MM.1S (cell line): ENCODE data around the gene SMOC2.

Source experiments
- EZH2 ChIP-seq: fragments of 300-600 bp; sonication (generic); optimal IDR thresholded peaks from 2 replicates; pipeline ENCODE3; 2017; ENCODE audit warnings: low read depth, mild to moderate bottlenecking, antibody characterized with exemption, low read length, mixed read lengths
- EZH2phosphoT487 ChIP-seq: fragments of 300-600 bp; sonication (generic); IDR thresholded peaks from 2 replicates; pipeline ENCODE4 v1.6.1; 2018; ENCODE audit warnings: antibody characterized with exemption, low read length
- TF ChIP-seq, protein P1 (sequence below): fragments of 300-600 bp; sonication (generic); IDR thresholded peaks from 2 replicates; pipeline ENCODE4 v1.5.1; 2016; ENCODE audit warnings: antibody characterized with exemption, low read length, mixed read lengths

DNA sequence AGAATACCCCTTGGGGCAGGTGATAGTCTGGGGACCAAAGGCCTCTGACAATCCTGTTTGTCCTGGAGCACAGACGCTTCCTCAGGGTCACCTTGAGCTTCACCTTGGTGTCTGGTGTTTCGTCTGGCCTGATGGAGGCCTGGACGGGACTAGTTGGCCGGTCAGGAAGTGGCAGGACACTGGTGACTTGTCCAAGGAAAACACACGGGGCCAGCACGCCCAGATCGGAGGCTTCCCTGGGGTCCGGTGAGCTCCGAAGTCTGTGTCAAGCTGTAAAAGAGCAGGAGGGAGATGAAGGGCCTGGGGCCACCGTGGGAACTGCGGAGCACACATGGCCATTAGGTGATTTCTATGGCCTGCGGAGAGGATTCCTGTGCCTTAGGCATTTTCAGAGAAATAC lies 67.9 kb downstream of the SMOC2 start:
- TF ChIP-seq, protein P1, sequence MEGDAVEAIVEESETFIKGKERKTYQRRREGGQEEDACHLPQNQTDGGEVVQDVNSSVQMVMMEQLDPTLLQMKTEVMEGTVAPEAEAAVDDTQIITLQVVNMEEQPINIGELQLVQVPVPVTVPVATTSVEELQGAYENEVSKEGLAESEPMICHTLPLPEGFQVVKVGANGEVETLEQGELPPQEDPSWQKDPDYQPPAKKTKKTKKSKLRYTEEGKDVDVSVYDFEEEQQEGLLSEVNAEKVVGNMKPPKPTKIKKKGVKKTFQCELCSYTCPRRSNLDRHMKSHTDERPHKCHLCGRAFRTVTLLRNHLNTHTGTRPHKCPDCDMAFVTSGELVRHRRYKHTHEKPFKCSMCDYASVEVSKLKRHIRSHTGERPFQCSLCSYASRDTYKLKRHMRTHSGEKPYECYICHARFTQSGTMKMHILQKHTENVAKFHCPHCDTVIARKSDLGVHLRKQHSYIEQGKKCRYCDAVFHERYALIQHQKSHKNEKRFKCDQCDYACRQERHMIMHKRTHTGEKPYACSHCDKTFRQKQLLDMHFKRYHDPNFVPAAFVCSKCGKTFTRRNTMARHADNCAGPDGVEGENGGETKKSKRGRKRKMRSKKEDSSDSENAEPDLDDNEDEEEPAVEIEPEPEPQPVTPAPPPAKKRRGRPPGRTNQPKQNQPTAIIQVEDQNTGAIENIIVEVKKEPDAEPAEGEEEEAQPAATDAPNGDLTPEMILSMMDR = no peak
- TF ChIP-seq EZH2 (no peak), EZH2phosphoT487 (no peak)
